ENCODE measurements around the gene MUCL3.

GRCh38 chr6:30917041-30917440 lies 23.7 kb upstream of the MUCL3 start:
- TF ChIP-seq CTCF (IDR thresholded peaks at IDR 0.05 in 4 of 5, conservative IDR thresholded peaks at IDR 0.05 in 1 of 5): no peak
- no peak for TF ChIP-seq POLR2A (IDR thresholded peaks at IDR 0.05)
